Karpas-422 (cell line): ENCODE data around the gene HIVEP3. TPM values are rescaled to one million over a fixed set of nuclear protein-coding genes. Genes with fewer than 3 reads are reported as not detected.

Experiments used
- DNase-seq: peaks from one replicate; pipeline ENCODE4 v3.0.0-alpha.2; 2015
- H2AFZ ChIP-seq: fragments of 200-600 bp; sonication (generic); 2 replicates; pipeline ENCODE4 v1.6.1; 2014; ENCODE audit warnings: antibody characterized with exemption, low read length, mixed read lengths
- H3K27ac ChIP-seq: fragments of 200-600 bp; sonication (generic); 2 replicates; pipeline ENCODE4 v1.5.1; 2014; ENCODE audit warnings: mild to moderate bottlenecking, low read length, moderate library complexity
- H3K27me3 ChIP-seq: fragments of 200-600 bp; sonication (generic); 2 replicates; pipeline ENCODE4 v1.6.1; 2014; ENCODE audit warnings: low read length, mixed read lengths
- H3K36me3 ChIP-seq: fragments of 200-600 bp; sonication (generic); 2 replicates; pipeline ENCODE4 v1.6.1; 2014; ENCODE audit warnings: low read length, mixed read lengths; ENCODE audit not compliant: insufficient read depth
- H3K4me1 ChIP-seq: fragments of 200-600 bp; sonication (generic); 2 replicates; pipeline ENCODE4 v1.6.1; 2014; ENCODE audit warnings: mild to moderate bottlenecking, low read length, mixed read lengths
- H3K4me2 ChIP-seq: fragments of 200-600 bp; sonication (generic); 2 replicates; pipeline ENCODE4 v1.6.1; 2014; ENCODE audit warnings: low read length, low read depth, mild to moderate bottlenecking; ENCODE audit not compliant: poor library complexity, severe bottlenecking
- H3K4me3 ChIP-seq: fragments of 200-600 bp; sonication (generic); 2 replicates; pipeline ENCODE4 v1.5.1; 2014; ENCODE audit warnings: mild to moderate bottlenecking, antibody characterized with exemption, low read length, mixed read lengths
- H3K79me2 ChIP-seq: fragments of 200-600 bp; sonication (generic); 2 replicates; pipeline ENCODE4 v1.6.1; 2014; ENCODE audit warnings: mild to moderate bottlenecking, low read length, mixed read lengths
- H3K9ac ChIP-seq: fragments of 200-600 bp; sonication (generic); 2 replicates; pipeline ENCODE4 v1.6.0; 2014; ENCODE audit warnings: low read length
- H3K9me2 ChIP-seq: fragments of 200-600 bp; sonication (generic), shearing (Covaris generic); replicated peaks from 2 replicates; pipeline ENCODE4 v1.6.0; 2014; ENCODE audit warnings: mild to moderate bottlenecking, low read length, moderate library complexity; ENCODE audit not compliant: insufficient read depth
- H3K9me3 ChIP-seq: fragments of 300-700, 200-600 bp; sonication (generic); 2 replicates; pipeline ENCODE4 v1.6.1; 2014; ENCODE audit warnings: low read length, mixed read lengths
- H4K20me1 ChIP-seq: fragments of 200-600 bp; sonication (generic); 2 replicates; pipeline ENCODE4 v1.6.1; 2014; ENCODE audit warnings: mild to moderate bottlenecking, antibody characterized with exemption, low read length, low read depth; ENCODE audit not compliant: insufficient read depth
- total RNA-seq: library from RNA; depleted of rRNA; stranded (reverse); fragments of >200 nt; shearing (Covaris generic); gene quantifications from 2 replicates; pipeline ENCODE4 v1.2.3, GENCODE V29; 2014; ENCODE audit warnings: low replicate concordance

The HIVEP3 gene
- total RNA-seq, 1 experiment from 2014 or later = 1.3 TPM

GRCh38 chr1:41658431-41659158 is 260.1 kb downstream of the HIVEP3 start:
- no peak overlapping the region for H3K4me3 ChIP-seq
- no peaks in the 10 kb centered on the region for H3K9me3 ChIP-seq
- no peaks in the 10 kb centered on the region for H3K27me3 ChIP-seq
- H2AFZ ChIP-seq = no peak overlapping the region
- H3K4me2 ChIP-seq = no peak overlapping the region
- no peaks in the 10 kb centered on the region for H3K79me2 ChIP-seq
- H3K9me2 ChIP-seq = no peaks in the 10 kb centered on the region
- H3K4me1 ChIP-seq = peaks cover 24% of the 10 kb centered on the region
- H3K27ac ChIP-seq = no peak overlapping the region
- DNase-seq = no peak
- no peaks in the 10 kb centered on the region for H4K20me1 ChIP-seq
- no peak overlapping the region for H3K9ac ChIP-seq
- no peaks in the 10 kb centered on the region for H3K36me3 ChIP-seq

- Histone ChIP-seq H4K20me1 (no peaks in the 10 kb centered on the region), H3K27ac (no peak overlapping the region), H3K9ac (no peak overlapping the region), H3K9me3 (no peaks in the 10 kb centered on the region), H3K9me2 (no peaks in the 10 kb centered on the region), H3K36me3 (no peaks in the 10 kb centered on the region), H3K79me2 (no peaks in the 10 kb centered on the region), H3K4me3 (no peak overlapping the region), H3K27me3 (no peaks in the 10 kb centered on the region), H3K4me2 (no peak overlapping the region), H2AFZ (no peak overlapping the region), H3K4me1 (peaks cover 21% of the 10 kb centered on the region)
- DNase-seq = no peak
Observed at GRCh38 chr1:41657679-41658295, 260.9 kb downstream of the HIVEP3 start.

- H3K9ac ChIP-seq = no peak overlapping the region
- peaks cover 17% of the 10 kb centered on the region for H3K4me1 ChIP-seq
- H3K27ac ChIP-seq = no peak overlapping the region
- H3K27me3 ChIP-seq = no peaks in the 10 kb centered on the region
- DNase-seq = no peak
- no peaks in the 10 kb centered on the region for H3K9me2 ChIP-seq
- H3K36me3 ChIP-seq = no peaks in the 10 kb centered on the region
- H3K4me3 ChIP-seq = no peak overlapping the region
- H4K20me1 ChIP-seq = no peaks in the 10 kb centered on the region
- no peak overlapping the region for H3K4me2 ChIP-seq
- no peak overlapping the region for H2AFZ ChIP-seq
- no peaks in the 10 kb centered on the region for H3K9me3 ChIP-seq
- H3K79me2 ChIP-seq = no peaks in the 10 kb centered on the region
Observed at GRCh38 chr1:41656825-41657500, 261.8 kb downstream of the HIVEP3 start.

- H3K9ac ChIP-seq = no peak overlapping the region
- H3K9me3 ChIP-seq = no peaks in the 10 kb centered on the region
- H3K4me1 ChIP-seq = peaks cover 9% of the 10 kb centered on the region
- H3K27me3 ChIP-seq = no peaks in the 10 kb centered on the region
- H3K4me3 ChIP-seq = no peak overlapping the region
- H4K20me1 ChIP-seq = no peaks in the 10 kb centered on the region
- H3K4me2 ChIP-seq = no peak overlapping the region
- H3K9me2 ChIP-seq = no peaks in the 10 kb centered on the region
- H3K36me3 ChIP-seq = no peaks in the 10 kb centered on the region
- no peak overlapping the region for H3K27ac ChIP-seq
- H3K79me2 ChIP-seq = no peaks in the 10 kb centered on the region
- H2AFZ ChIP-seq = no peak overlapping the region
- no peak for DNase-seq
Observed at GRCh38 chr1:41656068-41656467, 262.7 kb downstream of the HIVEP3 start.

GRCh38 chr1:41655632-41656031 is 263.1 kb downstream of the HIVEP3 start:
- no peak overlapping the region for H3K9ac ChIP-seq
- no peaks in the 10 kb centered on the region for H3K36me3 ChIP-seq
- H3K27ac ChIP-seq = no peak overlapping the region
- H3K79me2 ChIP-seq = no peaks in the 10 kb centered on the region
- no peaks in the 10 kb centered on the region for H4K20me1 ChIP-seq
- H3K27me3 ChIP-seq = no peaks in the 10 kb centered on the region
- H3K9me2 ChIP-seq = no peaks in the 10 kb centered on the region
- H3K9me3 ChIP-seq = no peaks in the 10 kb centered on the region
- H2AFZ ChIP-seq = no peak overlapping the region
- no peak overlapping the region for H3K4me3 ChIP-seq
- peaks cover 5% of the 10 kb centered on the region for H3K4me1 ChIP-seq
- DNase-seq = no peak
- H3K4me2 ChIP-seq = no peak overlapping the region

GRCh38 chr1:41653574-41653973 is 265.1 kb downstream of the HIVEP3 start:
- H3K27me3 ChIP-seq = no peaks in the 10 kb centered on the region
- H4K20me1 ChIP-seq = no peaks in the 10 kb centered on the region
- H3K79me2 ChIP-seq = no peaks in the 10 kb centered on the region
- no peaks in the 10 kb centered on the region for H3K9me2 ChIP-seq
- H3K4me3 ChIP-seq = no peak overlapping the region
- H2AFZ ChIP-seq = no peak overlapping the region
- no peak for DNase-seq
- H3K36me3 ChIP-seq = no peaks in the 10 kb centered on the region
- H3K9me3 ChIP-seq = no peaks in the 10 kb centered on the region
- H3K27ac ChIP-seq = no peak overlapping the region
- H3K9ac ChIP-seq = no peak overlapping the region
- no peak overlapping the region for H3K4me2 ChIP-seq
- H3K4me1 ChIP-seq = peaks cover 4% of the 10 kb centered on the region

GRCh38 chr1:41652384-41653265 is 266.1 kb downstream of the HIVEP3 start:
- no peak overlapping the region for H3K4me2 ChIP-seq
- no peaks in the 10 kb centered on the region for H3K79me2 ChIP-seq
- no peak overlapping the region for H3K4me3 ChIP-seq
- H3K9me3 ChIP-seq = no peaks in the 10 kb centered on the region
- no peaks in the 10 kb centered on the region for H3K36me3 ChIP-seq
- no peak overlapping the region for H2AFZ ChIP-seq
- H3K27me3 ChIP-seq = no peaks in the 10 kb centered on the region
- H3K4me1 ChIP-seq = no peaks in the 10 kb centered on the region
- no peak overlapping the region for H3K27ac ChIP-seq
- H3K9ac ChIP-seq = no peak overlapping the region
- no peak for DNase-seq
- H4K20me1 ChIP-seq = no peaks in the 10 kb centered on the region
- H3K9me2 ChIP-seq = no peaks in the 10 kb centered on the region
